GM18909 (cell line): ENCODE measurements around the gene GRWD1.

Experiments used
- ATAC-seq: cut with Tn5 transposase; IDR thresholded peaks from one replicate; pipeline ENCODE4 v1.9.1; 2021; ENCODE audit warnings: mild to moderate bottlenecking; ENCODE audit not compliant: unreplicated experiment, poor library complexity

GRWD1 gene

DNA sequence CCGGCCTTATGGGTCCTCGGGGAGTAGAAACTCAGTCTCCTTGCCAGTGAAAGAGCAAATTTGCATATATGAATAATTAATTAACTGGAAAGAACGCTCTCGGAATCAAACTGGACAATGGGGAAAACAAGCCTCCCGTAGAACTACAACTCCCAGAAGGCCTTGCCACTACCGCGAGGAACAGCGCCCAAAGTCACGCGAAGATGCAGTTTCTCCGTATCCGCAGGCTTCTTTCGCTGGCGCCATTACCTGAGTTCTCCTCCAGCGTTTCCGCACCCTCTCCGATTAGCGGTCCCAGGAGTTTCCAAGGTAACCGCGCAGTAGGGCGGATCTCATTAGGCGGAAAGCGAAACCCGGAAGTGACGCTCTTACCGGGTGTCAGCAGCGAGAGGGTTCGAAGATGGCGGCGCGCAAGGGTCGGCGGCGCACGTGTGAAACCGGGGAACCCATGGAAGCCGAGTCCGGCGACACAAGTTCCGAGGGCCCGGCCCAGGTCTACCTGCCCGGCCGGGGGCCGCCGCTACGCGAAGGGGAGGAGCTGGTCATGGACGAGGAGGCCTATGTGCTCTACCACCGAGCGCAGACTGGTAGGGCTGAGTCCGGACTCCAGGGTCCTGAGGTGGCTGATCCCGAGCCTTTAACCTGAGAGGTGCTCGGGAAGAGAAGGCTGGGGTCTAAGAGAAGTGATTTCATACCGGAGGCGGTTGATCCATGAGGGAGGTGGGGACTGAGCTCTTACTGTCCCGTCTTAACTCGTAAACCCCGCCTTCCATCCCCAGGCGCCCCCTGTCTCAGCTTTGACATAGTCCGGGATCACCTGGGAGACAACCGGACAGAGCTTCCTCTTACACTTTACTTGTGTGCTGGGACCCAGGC is at the start of gene GRWD1:
TSS of gene GRWD1 (plus strand) at position 378 of the 876 bp plus-strand sequence. CDS start at position 401, 23 bp downstream.
- peak; percentile 89 for ATAC-seq

DNA sequence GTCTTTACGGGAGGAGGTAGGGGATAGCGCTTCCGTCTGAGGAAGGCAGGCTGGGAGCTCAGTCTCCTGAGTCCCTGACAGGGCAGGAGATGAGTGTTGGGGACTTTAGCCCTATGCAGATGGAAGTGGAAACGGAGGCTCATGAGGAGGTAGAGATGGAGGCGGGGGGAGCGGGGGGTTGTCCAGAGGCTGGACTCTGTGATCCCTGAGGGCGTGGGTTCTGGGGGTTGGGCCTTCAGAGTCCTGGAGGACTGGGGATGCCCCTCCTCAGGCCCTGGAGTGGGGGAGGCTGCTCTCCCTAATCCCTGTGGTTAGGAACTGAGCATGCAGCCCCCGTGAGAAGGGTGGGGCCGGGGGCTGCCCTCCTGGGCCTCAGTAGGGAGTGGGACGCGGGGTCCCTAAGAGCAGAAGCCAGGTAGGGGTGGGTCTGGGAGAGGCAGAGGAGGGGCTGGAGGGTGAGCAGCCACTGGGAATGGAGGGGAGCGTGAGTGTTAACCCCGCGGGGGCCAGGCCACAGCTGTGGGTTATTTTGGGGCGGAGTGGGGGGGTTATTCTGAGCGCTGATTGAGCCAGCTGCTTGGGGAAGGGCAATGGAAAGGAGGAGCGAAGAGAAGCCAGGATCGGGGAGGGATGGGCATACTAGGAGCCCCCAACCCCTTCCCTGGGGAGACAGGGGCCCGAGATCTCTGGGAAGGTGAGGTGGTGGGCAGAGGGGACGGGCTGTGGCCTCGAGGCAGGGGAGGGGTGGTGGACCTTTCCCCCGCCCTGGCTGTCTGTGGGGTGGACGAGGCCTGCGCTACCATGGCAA is 49.6 kb upstream of the GRWD1 start:
- ATAC-seq, result no peak

DNA sequence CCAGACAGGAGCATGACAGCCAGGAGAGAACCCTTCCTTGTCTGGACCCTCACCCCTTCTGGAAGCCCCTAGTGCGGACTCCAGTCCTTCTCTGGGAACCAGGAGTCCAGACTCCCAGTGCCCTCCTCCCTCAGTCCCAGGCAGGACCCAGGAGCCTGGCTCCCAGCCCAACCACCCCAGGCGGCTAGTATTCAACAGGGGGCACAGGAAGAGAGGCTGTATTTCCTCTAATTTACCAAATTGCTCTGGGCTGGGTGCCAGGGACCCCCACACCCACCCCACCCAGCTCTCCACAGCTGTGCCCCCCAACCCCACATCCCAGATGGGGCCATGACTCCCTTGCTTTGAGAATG is 49.0 kb upstream of the GRWD1 start:
- no peak for ATAC-seq

DNA sequence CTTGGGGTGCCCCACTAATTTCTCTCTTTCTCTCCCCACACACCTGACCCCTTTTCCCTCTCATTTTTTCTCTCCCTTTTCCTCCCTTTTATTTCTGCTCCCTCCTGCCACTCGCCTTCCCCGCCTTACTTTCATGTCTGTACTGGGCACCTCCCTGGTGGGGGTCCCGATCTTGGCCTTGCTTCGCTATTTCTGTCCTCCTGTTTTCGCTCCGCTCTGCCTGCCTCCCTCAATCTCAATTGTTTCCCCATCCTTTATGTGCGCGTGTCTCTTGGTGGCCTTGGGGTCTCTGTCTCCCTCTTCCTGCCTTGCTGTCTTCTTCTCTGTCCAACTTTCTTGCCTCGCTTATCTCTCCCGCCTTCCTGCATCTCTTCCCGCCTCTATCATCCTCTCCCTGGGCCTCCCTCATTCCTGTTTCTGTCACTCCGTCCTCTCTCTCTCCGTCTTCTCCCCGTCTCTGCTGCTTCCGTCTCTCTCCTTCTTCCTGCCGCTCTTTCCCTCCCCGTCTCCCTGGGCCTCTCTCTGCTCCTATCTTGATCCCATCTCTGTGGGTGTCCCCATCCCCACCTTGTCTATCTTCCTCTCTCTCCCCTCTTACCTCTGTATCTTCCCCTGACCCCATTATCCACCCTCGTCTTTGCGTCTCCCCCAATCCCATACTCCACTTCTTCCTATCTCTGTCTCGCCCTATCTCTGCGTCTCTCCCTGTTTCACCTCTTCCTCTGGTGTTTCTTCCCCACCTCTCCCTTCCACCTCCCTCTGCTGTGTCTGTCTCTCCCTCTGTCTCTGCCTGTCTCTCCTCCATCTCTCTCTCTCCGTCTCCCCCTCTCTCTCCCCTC is 48.3 kb upstream of the GRWD1 start:
- no peak for ATAC-seq

DNA sequence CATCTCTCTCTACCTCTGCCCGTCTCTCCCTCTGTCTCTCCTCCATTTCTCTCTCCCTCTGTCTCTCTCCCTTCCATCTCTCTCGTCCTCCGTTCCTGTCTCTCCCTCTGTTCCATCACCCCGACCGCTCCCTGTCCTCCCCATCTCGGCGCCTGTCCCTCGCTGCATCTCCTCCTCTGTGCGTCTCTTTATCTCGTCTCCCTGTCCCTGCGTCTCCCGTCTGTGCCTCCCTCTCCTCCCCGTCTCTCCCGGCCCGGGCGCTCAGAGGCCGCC is 47.7 kb upstream of the GRWD1 start:
- ATAC-seq, result no peak

DNA sequence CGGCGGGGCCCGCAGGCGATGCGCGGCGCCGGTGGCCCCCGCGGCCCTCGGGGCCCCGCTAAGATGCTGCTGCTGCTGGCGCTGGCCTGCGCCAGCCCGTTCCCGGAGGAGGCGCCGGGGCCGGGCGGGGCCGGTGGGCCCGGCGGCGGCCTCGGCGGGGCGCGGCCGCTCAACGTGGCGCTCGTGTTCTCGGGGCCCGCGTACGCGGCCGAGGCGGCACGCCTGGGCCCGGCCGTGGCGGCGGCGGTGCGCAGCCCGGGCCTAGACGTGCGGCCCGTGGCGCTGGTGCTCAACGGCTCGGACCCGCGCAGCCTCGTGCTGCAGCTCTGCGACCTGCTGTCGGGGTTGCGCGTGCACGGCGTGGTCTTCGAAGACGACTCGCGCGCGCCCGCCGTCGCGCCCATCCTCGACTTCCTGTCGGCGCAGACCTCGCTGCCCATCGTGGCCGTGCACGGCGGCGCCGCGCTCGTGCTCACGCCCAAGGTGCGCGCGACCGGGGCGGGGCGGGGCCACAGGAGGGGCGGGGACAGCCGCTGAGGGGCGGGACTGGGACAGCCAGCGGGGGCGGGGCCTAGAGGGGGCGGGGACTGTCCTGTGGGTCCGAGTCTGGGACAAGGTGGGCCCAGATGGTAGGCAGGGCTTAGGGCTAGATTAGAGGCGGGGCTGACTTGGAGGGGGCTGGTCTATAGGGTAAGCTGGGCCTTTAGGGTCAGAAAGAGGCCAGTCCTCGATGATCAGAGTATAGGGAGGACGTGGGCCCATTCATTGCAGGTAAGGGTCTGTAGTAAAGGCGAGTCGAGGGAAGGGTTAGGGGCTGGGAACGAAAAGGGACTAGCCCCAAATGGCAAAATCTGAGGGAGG is 47.2 kb upstream of the GRWD1 start:
- peak; percentile 60 for ATAC-seq

DNA sequence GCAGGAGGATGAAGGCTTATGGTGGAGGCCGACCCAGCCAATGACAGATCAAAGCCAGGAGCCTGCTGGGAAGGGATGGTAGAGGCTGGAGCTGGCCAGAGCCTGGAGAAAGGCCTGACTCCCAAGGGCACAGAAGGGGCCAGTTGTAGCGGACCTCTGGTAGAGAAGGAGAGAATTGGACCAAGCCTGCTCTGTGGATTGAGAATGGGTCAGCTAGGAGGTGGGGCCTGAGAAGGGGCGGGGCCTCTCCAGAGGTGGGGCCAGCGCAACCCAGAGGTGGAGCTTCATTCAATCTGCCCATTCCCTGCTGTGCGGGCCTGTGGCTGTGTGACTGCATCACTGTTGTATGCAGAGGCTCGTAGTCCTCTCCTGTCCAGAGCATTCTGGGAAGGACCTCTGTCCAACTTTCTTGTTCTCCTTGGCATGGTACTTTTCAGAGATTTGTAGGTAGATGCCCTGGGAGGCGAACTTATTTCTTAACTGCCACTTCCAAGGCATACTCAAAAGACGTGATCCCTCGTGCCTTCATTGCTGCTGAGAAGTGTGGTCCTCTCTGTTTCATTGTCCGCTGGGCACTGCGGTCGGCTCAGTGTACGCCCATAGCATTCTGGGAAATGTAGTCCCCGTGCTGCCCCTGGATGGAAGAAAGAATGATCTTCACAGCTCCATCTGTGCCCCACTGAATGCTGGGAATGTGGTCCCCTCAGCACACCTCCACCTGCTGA is 45.6 kb upstream of the GRWD1 start:
- ATAC-seq, result no peak

DNA sequence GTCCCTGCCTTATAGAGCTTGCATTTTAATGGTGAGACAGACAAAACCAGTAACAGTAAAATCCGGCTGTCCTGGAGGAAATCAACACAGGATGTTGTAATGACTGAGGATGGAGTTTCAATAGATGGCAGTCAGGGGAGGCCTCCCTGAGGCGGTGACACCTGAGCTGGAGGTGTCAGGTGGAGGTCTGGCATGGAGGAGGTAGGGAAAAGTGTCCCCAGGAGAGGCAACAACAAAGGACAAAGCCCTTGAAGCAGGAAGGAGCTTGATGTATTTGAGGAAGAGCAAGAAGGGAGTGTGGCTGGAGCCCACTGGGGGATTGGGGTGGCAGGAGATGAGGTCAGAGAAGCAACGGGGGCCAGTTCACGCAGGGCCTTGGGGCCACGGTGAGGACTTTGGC is 44.5 kb upstream of the GRWD1 start:
- no peak for ATAC-seq

DNA sequence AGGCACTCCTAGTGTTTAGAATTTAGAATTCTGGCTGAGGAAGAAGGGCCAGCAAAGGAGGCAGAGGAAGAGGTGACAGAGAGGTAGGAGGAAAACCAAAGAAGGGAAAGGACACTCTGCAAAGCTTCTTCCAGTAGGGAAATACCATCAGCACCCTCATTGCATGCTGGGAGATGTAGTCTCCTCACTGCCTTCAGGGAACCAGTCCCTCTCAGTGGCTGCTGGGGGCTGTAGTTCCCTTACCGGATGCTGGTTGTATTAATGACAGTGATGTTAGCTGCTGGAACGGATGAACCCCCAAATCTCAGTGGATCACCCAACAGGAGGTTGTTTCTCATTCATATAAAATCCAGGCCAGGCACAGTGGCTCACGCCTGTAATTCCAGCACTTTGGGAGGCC is 42.2 kb upstream of the GRWD1 start:
- ATAC-seq, result no peak

DNA sequence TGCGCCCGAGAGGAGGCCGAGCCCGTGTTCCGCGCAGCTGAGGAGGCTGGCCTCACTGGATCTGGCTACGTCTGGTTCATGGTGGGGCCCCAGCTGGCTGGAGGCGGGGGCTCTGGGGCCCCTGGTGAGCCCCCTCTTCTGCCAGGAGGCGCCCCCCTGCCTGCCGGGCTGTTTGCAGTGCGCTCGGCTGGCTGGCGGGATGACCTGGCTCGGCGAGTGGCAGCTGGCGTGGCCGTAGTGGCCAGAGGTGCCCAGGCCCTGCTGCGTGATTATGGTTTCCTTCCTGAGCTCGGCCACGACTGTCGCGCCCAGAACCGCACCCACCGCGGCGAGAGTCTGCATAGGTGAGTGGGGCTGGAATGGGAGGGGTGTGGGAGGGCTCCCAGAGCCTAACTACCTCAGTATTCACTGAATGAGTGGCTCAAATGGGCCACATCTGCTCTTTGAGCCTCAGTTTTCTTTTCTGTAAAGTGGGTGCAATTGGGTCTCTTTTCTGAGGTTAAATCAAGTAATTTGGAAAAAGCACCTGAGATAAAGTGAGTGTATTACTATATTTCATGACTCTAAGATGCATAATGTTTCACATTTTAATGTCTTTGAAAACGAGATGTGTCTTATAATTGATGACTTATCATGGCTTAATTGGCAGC is 40.6 kb upstream of the GRWD1 start:
- ATAC-seq, result no peak

DNA sequence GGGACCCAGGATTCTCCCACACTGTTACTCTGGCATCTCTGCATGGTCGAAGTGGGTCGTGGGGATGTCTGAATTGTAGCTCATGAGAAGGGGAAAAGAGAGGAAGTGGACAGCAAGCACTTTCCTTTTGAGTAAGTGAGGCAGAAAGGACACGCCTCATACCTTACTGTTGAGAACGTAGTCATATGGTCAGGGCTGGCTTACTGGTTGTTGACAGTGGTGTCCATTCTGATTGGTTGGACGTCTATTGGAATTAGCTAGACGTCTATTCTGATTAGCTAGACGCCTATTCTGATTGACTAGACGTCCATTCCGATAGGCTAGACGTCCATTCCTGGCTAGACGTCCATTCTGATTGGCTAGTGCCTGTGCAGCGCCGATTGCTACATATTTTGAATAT is 39.9 kb upstream of the GRWD1 start:
- no peak for ATAC-seq

DNA sequence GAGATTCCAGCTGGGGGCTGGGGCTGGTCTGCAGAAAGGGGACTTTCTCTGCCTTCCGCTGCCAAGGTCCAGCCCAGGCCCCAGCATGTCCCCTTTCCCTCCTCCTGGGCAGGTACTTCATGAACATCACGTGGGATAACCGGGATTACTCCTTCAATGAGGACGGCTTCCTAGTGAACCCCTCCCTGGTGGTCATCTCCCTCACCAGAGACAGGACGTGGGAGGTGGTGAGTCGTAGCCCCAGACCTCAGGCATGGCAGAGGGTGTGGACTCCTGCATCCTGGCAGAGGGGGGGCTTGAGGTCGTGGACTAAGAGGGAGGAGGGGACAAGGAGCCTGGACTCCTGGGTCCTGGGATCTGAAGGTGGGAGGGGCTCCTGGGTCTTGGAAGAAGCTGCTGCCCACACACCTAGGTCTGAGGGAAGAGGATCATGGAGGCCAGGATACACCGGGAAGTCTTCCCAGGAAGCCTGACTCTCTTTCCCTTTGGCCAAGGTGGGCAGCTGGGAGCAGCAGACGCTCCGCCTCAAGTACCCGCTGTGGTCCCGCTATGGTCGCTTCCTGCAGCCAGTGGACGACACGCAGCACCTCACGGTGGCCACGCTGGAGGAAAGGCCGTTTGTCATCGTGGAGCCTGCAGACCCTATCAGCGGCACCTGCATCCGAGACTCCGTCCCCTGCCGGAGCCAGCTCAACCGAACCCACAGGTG is 31.8 kb upstream of the GRWD1 start:
- ATAC-seq, result no peak

DNA sequence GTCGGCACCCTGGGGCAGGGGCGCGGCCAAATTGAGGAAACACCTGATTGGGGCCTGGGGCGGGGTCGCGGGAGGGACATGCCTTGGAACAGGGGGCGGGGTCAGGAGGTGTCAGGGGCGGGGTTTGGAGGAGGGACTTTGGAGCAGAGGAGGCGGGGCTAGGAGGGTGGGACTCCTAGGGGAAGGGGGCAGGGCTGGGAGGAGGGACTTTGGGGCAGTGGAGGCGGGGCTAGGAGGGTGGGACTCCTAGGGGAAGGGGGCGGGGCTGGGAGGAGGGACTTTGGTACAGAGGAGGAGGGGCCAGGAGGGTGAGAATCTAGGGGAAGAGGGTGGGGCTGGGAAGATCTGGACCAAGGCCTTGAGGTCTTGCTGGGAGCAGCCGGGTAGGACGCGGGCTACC is 30.4 kb upstream of the GRWD1 start:
- ATAC-seq, result no peak

DNA sequence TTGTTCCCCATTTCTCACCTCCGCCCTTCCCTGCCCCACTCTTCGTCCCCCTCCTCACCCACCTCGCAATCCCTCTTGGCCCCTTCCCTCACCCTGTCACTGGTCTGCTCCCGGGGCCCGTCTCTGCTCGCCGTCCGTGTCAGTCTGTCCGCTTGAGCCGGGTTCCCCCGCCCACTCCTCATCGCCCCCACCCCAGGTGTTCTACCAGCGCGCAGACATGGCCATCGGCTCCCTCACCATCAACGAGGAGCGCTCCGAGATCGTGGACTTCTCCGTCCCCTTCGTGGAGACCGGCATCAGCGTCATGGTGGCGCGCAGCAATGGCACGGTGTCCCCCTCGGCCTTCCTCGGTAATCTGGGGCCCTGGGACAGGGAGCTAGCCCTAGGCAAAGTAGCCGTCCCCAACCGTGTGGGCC is 30.0 kb upstream of the GRWD1 start:
- ATAC-seq, result no peak

DNA sequence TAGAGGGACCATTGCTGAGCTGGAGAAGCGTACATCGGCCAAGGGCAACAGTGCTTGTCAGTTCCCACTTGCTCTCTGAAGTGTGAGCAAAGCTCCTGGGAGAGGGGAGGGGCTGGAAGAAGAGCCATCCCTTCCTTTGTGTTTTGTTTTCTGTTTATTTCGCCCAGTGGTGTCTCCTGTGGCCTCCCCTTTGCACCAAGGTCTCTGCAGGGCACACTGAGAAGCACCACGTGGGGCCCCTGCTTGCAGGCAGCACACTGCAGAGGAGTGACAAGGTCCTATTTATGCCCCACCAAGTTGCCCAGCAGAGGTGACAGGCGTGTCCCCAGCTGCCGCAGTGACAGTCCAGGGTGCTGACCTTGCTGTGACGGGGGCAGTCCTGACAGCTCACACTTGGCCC is 28.4 kb upstream of the GRWD1 start:
- no peak for ATAC-seq

DNA sequence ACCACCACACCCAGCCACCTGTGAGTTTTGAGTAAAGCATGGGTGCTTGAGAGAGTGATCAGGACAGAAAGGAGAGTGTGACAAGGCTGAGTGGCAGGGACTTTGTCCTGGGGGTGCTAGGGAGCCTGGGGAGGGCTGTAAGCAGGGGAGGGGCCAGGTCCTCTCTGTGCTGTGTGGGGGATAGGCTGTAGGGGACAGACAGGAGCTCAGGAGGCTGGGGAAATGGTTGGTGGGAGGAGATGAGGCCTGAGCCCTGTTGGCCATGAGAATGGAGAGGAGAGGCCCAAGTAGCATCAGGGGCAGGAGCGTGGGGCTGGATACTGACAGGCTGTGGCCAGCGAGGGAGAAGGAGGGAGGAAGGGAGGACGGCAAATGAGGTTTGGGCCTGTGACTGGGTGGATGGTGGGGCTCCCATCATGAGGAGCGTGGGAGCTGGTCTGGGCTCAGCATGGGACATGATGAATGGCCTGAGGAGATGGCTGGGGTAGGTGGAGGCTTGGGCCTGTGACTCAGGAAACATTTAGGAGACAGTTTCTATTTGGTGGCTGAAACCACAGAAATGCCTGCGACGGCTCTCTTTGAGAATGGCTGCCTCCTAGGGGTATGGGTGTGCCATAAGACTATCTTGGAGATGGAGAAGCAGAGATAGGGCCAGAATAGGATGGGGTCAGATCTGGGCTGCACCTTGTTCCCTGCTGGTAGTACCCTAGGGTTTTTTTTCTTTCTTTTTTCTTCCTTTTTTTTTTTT is 27.3 kb upstream of the GRWD1 start:
- no peak for ATAC-seq

DNA sequence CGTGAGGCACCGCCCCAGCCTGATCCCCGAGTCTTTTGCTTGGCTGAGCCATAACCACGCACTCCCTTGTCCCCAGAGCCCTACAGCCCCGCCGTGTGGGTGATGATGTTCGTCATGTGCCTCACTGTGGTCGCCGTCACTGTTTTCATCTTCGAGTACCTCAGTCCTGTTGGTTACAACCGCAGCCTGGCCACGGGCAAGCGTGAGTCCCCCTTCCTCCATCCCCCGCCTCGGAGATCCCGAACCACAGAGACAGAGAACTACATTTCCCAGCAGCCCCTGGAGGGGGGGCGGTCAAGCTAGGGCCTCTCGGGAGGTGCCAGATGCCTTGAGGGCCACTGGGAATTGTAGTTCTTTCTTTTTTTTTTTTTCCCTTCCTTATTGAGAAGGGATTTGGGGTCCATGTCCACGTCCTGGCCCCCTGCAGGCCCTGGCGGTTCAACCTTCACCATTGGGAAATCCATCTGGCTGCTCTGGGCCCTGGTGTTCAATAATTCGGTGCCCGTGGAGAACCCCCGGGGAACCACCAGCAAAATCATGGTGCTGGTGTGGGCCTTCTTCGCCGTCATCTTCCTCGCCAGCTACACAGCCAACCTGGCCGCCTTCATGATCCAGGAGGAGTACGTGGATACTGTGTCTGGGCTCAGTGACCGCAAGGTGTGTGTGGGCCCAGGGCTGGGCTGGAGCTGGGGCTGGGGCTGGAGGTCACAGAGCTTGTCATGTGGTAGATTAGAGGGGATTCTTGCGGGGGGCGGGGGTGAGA is 26.4 kb upstream of the GRWD1 start:
- ATAC-seq, result peak; percentile 76
